OCI-LY1 (cell line): ENCODE results near the gene ANKHD1.

ENCODE experiments used
- H2AFZ ChIP-seq: fragments of 200-600 bp; sonication (generic), shearing (Covaris generic); 2 replicates; pipeline ENCODE4 v1.6.0; 2014; ENCODE audit warnings: antibody characterized with exemption, mild to moderate bottlenecking, low read length
- H3F3A ChIP-seq: fragments of 200-600 bp; sonication (generic), shearing (Covaris generic); 2 replicates; pipeline ENCODE4 v1.6.0; 2014; ENCODE audit warnings: mild to moderate bottlenecking, antibody characterized with exemption, low read length, moderate library complexity; ENCODE audit not compliant: insufficient read depth
- H3K27ac ChIP-seq: fragments of 200-600 bp; sonication (generic); 2 replicates; pipeline ENCODE4 v1.5.1; 2014; ENCODE audit warnings: low read length, mixed run types, mild to moderate bottlenecking, low read depth; ENCODE audit not compliant: poor library complexity, severe bottlenecking
- H3K27me3 ChIP-seq: fragments of 200-600 bp; sonication (generic); 2 replicates; pipeline ENCODE4 v1.6.0; 2014; ENCODE audit warnings: antibody characterized with exemption, mild to moderate bottlenecking, low read length, moderate library complexity; ENCODE audit not compliant: insufficient read depth
- H3K36me3 ChIP-seq: fragments of 200-600 bp; sonication (generic); 2 replicates; pipeline ENCODE4 v1.6.1; 2014; ENCODE audit warnings: mild to moderate bottlenecking, antibody characterized with exemption, low read length, moderate library complexity, mixed read lengths; ENCODE audit not compliant: insufficient read depth
- H3K4me1 ChIP-seq: fragments of 200-600 bp; sonication (generic); 2 replicates; pipeline ENCODE4 v1.5.1; 2014; ENCODE audit warnings: mild to moderate bottlenecking, low read length, moderate library complexity; ENCODE audit not compliant: insufficient read depth, severe bottlenecking
- H3K4me2 ChIP-seq: fragments of 200-600 bp; sonication (generic), shearing (Covaris generic); 2 replicates; pipeline ENCODE4 v1.6.1; 2014; ENCODE audit warnings: low read length
- H3K4me3 ChIP-seq: fragments of 200-600 bp; sonication (generic); 2 replicates; pipeline ENCODE4 v1.5.1; 2014; ENCODE audit warnings: low read length, low read depth, mild to moderate bottlenecking, mixed read lengths; ENCODE audit not compliant: poor library complexity, severe bottlenecking
- H3K79me2 ChIP-seq: fragments of 200-600 bp; shearing (Covaris generic); 2 replicates; pipeline ENCODE4 v1.6.1; 2016; ENCODE audit warnings: mixed run types, low read length, mixed read lengths; ENCODE audit not compliant: insufficient read depth
- H3K9ac ChIP-seq: fragments of 200-600 bp; sonication (generic), shearing (Covaris generic); 2 replicates; pipeline ENCODE4 v1.6.1; 2014; ENCODE audit warnings: mild to moderate bottlenecking, low read length, mixed read lengths
- H3K9me2 ChIP-seq: fragments of 200-600 bp; sonication (generic), shearing (Covaris generic); 2 replicates; pipeline ENCODE4 v1.6.1; 2014; ENCODE audit warnings: low read depth, mild to moderate bottlenecking, low read length, mixed read lengths
- H3K9me3 ChIP-seq: fragments of 200-600 bp; shearing (Covaris generic); 2 replicates; pipeline ENCODE4 v1.6.1; 2014; ENCODE audit warnings: low read length, mixed read lengths
- H4K20me1 ChIP-seq: fragments of 200-600 bp; sonication (generic), shearing (Covaris generic); 2 replicates; pipeline ENCODE4 v1.6.0; 2016; ENCODE audit warnings: mild to moderate bottlenecking, low read length; ENCODE audit not compliant: insufficient read depth
- EZH2 ChIP-seq: fragments of 200-600 bp; sonication (generic), shearing (Covaris generic); IDR thresholded peaks from 2 replicates; pipeline ENCODE4 v1.8.0; 2017; ENCODE audit warnings: borderline replicate concordance, mixed run types, mild to moderate bottlenecking, antibody characterized with exemption, low read length, moderate library complexity, mixed read lengths
- TF ChIP-seq, protein P1 (sequence below): fragments of 200-600 bp; sonication (generic), shearing (Covaris generic); IDR thresholded peaks from 2 replicates; pipeline ENCODE4 v1.5.1; 2017; ENCODE audit warnings: mild to moderate bottlenecking, antibody characterized with exemption, low read length, moderate library complexity, mixed read lengths

ANKHD1 gene

DNA sequence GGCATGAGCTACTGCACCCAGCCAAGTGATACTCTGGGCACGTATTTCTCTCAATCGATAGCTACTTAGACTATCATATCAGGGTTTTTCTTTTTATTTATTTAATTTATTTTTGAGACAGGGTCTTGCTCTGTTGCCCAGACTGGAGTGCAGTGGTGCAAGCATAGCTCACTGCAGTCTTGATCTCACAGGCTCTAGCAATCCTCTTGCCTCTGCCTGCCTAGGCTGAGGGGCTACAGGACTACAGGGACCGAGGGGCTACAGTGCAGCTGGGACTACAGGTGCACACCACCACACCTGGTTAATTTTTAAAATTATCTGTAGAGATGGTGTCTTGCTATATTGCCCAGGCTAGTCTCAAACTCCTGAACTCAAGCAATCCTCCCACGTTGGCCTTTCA, 20.3 kb upstream of the ANKHD1 start:
- Histone ChIP-seq H3K27me3 (no peaks in the 10 kb centered on the region), H3K9ac (no peak overlapping the region), H3K9me3 (0 out of 2 replicates have a peak, but pooled peaks cover 3% of the 10 kb centered on the region), H3K27ac (no peak overlapping the region), H3K36me3 (no peaks in the 10 kb centered on the region), H3K4me1 (no peaks in the 10 kb centered on the region), H3K79me2 (no peaks in the 10 kb centered on the region), H4K20me1 (no peaks in the 10 kb centered on the region), H3K9me2 (no peaks in the 10 kb centered on the region), H3K4me2 (no peak overlapping the region), H3F3A (no peaks in the 10 kb centered on the region), H2AFZ (no peak overlapping the region), H3K4me3 (no peak overlapping the region)
- no peak for TF ChIP-seq EZH2
- TF ChIP-seq, protein P1, sequence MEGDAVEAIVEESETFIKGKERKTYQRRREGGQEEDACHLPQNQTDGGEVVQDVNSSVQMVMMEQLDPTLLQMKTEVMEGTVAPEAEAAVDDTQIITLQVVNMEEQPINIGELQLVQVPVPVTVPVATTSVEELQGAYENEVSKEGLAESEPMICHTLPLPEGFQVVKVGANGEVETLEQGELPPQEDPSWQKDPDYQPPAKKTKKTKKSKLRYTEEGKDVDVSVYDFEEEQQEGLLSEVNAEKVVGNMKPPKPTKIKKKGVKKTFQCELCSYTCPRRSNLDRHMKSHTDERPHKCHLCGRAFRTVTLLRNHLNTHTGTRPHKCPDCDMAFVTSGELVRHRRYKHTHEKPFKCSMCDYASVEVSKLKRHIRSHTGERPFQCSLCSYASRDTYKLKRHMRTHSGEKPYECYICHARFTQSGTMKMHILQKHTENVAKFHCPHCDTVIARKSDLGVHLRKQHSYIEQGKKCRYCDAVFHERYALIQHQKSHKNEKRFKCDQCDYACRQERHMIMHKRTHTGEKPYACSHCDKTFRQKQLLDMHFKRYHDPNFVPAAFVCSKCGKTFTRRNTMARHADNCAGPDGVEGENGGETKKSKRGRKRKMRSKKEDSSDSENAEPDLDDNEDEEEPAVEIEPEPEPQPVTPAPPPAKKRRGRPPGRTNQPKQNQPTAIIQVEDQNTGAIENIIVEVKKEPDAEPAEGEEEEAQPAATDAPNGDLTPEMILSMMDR: no peak

DNA sequence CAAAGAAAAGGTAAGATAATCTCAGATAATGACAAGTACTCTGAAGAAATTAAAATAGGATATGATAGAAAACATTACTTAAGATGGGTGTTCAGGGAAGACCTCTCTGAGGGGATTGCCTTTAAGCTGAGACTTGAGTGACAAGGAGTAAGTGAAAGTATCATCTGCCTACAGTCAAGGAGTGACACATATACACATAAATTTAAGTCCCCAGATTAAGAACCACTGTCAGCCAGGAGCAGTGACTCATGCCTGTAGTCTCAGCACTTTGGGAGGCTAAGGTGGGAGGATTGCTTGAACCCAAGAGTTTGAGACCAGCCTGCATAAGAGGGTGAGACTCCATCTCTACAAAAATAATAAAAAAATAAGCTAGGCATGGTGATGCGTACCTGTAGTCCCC, 19.7 kb upstream of the ANKHD1 start:
- Histone ChIP-seq H3K27ac (no peak overlapping the region), H3K79me2 (no peaks in the 10 kb centered on the region), H3K4me3 (no peak overlapping the region), H4K20me1 (no peaks in the 10 kb centered on the region), H3K36me3 (no peaks in the 10 kb centered on the region), H3K4me2 (no peak overlapping the region), H3K27me3 (no peaks in the 10 kb centered on the region), H3K9me3 (0 out of 2 replicates have a peak, but pooled peaks cover 3% of the 10 kb centered on the region), H3K4me1 (no peaks in the 10 kb centered on the region), H3K9ac (no peak overlapping the region), H2AFZ (no peak overlapping the region), H3K9me2 (no peaks in the 10 kb centered on the region), H3F3A (no peaks in the 10 kb centered on the region)
- TF ChIP-seq, protein P1: no peak
- no peak for TF ChIP-seq EZH2

DNA sequence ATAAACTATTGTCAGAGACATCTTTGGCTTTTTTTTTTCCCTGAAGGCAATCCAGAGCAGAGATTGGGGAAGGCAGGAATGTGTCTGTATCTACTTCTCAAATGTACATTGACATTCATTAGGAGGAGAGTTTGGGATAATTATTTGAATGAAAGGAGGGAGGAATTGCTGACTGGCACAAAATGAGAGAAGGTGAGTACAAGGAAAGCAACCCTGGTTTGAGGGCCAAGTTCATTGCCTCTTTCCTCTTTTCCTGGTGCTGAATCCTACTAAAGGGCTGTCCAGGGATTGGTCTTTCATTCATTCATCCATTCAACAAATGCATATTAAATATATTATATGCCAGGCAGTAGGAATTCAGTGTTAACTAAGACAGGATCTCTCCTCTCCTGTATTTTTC, 18.8 kb upstream of the ANKHD1 start:
- Histone ChIP-seq H3K27me3 (no peaks in the 10 kb centered on the region), H3K36me3 (no peaks in the 10 kb centered on the region), H3K27ac (no peak overlapping the region), H3K4me3 (no peak overlapping the region), H3K4me1 (no peaks in the 10 kb centered on the region), H3K9me3 (0 out of 2 replicates have a peak, but pooled peaks cover 3% of the 10 kb centered on the region), H3K9ac (no peak overlapping the region), H3K4me2 (no peak overlapping the region), H3K9me2 (no peaks in the 10 kb centered on the region), H3K79me2 (no peaks in the 10 kb centered on the region), H3F3A (no peaks in the 10 kb centered on the region), H2AFZ (no peak overlapping the region), H4K20me1 (no peaks in the 10 kb centered on the region)
- TF ChIP-seq, protein P1: no peak
- TF ChIP-seq EZH2: no peak
